Mesenchymal stem cell (in vitro differentiated cells and primary cell): ENCODE measurements around the gene CAMSAP2.

ENCODE experiments used
- DNase-seq: peaks from one replicate; pipeline ENCODE4 v3.0.0-alpha.2; 2013
- H2AFZ ChIP-seq: one replicate; pipeline ENCODE4 v1.6.1; 2013; ENCODE audit warnings: low read depth, mild to moderate bottlenecking, control low read depth, inconsistent platforms, low read length, moderate library complexity
- H2AK5ac ChIP-seq: 2 replicates; pipeline ENCODE4 v1.6.1; 2013; ENCODE audit warnings: low read length, moderate library complexity, mild to moderate bottlenecking, inconsistent platforms; ENCODE audit not compliant: severe bottlenecking
- H2BK120ac ChIP-seq: one replicate; pipeline ENCODE4 v1.6.1; 2013; ENCODE audit warnings: low read depth, mild to moderate bottlenecking, inconsistent platforms, low read length, moderate library complexity
- H2BK12ac ChIP-seq, 2 experiments: one replicate each; pipeline ENCODE4 v1.6.1; 2013; ENCODE audit warnings: inconsistent platforms in 2 of 2, low read length in 2 of 2, mild to moderate bottlenecking in 2 of 2, moderate library complexity in 2 of 2, control low read depth in 1 of 2
- H2BK15ac ChIP-seq: one replicate; pipeline ENCODE4 v1.6.1; 2013; ENCODE audit warnings: mild to moderate bottlenecking, low read depth, inconsistent platforms; ENCODE audit not compliant: poor library complexity, severe bottlenecking
- H2BK5ac ChIP-seq: 2 replicates; pipeline ENCODE4 v1.6.1; 2013; ENCODE audit warnings: low read depth, mild to moderate bottlenecking, low read length, control low read depth, inconsistent platforms; ENCODE audit not compliant: poor library complexity, severe bottlenecking
- H3K14ac ChIP-seq, 2 experiments: one replicate each; pipeline ENCODE4 v1.6.1; 2013; ENCODE audit warnings: inconsistent platforms in 2 of 2, low read length in 2 of 2, control low read depth in 1 of 2, mild to moderate bottlenecking in 1 of 2, moderate library complexity in 1 of 2
- H3K18ac ChIP-seq, 2 experiments: one replicate each; pipeline ENCODE4 v1.6.1; 2013; ENCODE audit warnings: inconsistent platforms in 2 of 2, low read length in 2 of 2, control low read depth in 1 of 2, low read depth in 1 of 2, mild to moderate bottlenecking in 1 of 2
- H3K23ac ChIP-seq, 2 experiments: one replicate each; pipeline ENCODE4 v1.6.1; 2013; ENCODE audit warnings: inconsistent platforms in 2 of 2, low read length in 2 of 2, mild to moderate bottlenecking in 2 of 2, moderate library complexity in 2 of 2, control low read depth in 1 of 2
- H3K27ac ChIP-seq: 2 replicates; pipeline ENCODE4 v1.5.1; 2013; ENCODE audit warnings: mild to moderate bottlenecking, moderate library complexity, low read length, control low read depth, inconsistent platforms; ENCODE audit not compliant: poor library complexity, severe bottlenecking
- H3K27me3 ChIP-seq, 2 experiments: 2 replicates each; pipeline versions ENCODE4 v1.6.1 to v1.7.0; 2013; ENCODE audit warnings: low read length in 2 of 2, mild to moderate bottlenecking in 2 of 2, moderate library complexity in 2 of 2, control low read depth in 1 of 2, inconsistent platforms in 1 of 2; ENCODE audit not compliant: control insufficient read depth in 1 of 2, insufficient read depth in 1 of 2
- H3K36me3 ChIP-seq, 2 experiments: 2 replicates each; pipeline versions ENCODE4 v1.6.1 to v1.7.0; 2013; ENCODE audit warnings: low read length in 2 of 2, control low read depth in 1 of 2, inconsistent platforms in 1 of 2, low read depth in 1 of 2, mild to moderate bottlenecking in 1 of 2; ENCODE audit not compliant: insufficient read depth in 2 of 2, control insufficient read depth in 1 of 2
- H3K4ac ChIP-seq, 2 experiments: one replicate each; pipeline ENCODE4 v1.6.1; 2013; ENCODE audit warnings: inconsistent platforms in 2 of 2, low read length in 2 of 2, mild to moderate bottlenecking in 2 of 2, moderate library complexity in 2 of 2, control low read depth in 1 of 2, low read depth in 1 of 2
- H3K4me1 ChIP-seq: 2 replicates; pipeline ENCODE4 v1.6.1; 2013; ENCODE audit warnings: low read depth, low read length, control low read depth; ENCODE audit not compliant: control insufficient read depth, insufficient read depth
- H3K4me2 ChIP-seq: 2 replicates; pipeline ENCODE4 v1.6.1; 2013; ENCODE audit warnings: low read length, mild to moderate bottlenecking, inconsistent platforms; ENCODE audit not compliant: poor library complexity, severe bottlenecking
- H3K4me3 ChIP-seq, 2 experiments: 2 replicates each; pipeline versions ENCODE4 v1.5.1 to v1.7.0; 2013; ENCODE audit warnings: low read length in 2 of 2, mild to moderate bottlenecking in 2 of 2, control low read depth in 1 of 2, low read depth in 1 of 2; ENCODE audit not compliant: insufficient read depth in 1 of 2
- H3K79me1 ChIP-seq: replicated peaks from 2 replicates; pipeline ENCODE4 v1.6.1; 2013; ENCODE audit warnings: mild to moderate bottlenecking, control low read depth, low read length, inconsistent platforms; ENCODE audit not compliant: poor library complexity, severe bottlenecking
- H3K9ac ChIP-seq: 2 replicates; pipeline ENCODE4 v1.7.0; 2013; ENCODE audit warnings: mild to moderate bottlenecking, low read length, moderate library complexity
- H3K9me3 ChIP-seq: 2 replicates; pipeline ENCODE4 v1.7.0; 2013; ENCODE audit warnings: mild to moderate bottlenecking, low read length; ENCODE audit not compliant: control insufficient read depth
- H4K8ac ChIP-seq: one replicate; pipeline ENCODE4 v1.6.1; 2013; ENCODE audit warnings: inconsistent platforms, mild to moderate bottlenecking, low read length, moderate library complexity
- H4K91ac ChIP-seq: one replicate; pipeline ENCODE4 v1.6.1; 2013; ENCODE audit warnings: mild to moderate bottlenecking, low read length, inconsistent platforms
- WGBS: methylation state at CpG from one replicate; pipeline ENCODE4 v1.1.7; 2013; ENCODE audit warnings: mixed read lengths; 5-methylcytosine and 5-hydroxymethylcytosine counted together

CAMSAP2 gene

GRCh38 chr1:200740571-200741208 is 2.0 kb downstream of the CAMSAP2 start:
- Histone ChIP-seq H3K9me3 (no peaks in the 10 kb centered on the region), H3K14ac (no peak overlapping the region), H2BK5ac (no peak overlapping the region), H4K8ac (no peak overlapping the region), H3K23ac (no peak overlapping the region), H3K27ac (no peak overlapping the region), H3K36me3 (no peaks in the 10 kb centered on the region), H3K4ac (no peak overlapping the region), H3K79me1 (no peaks in the 10 kb centered on the region), H3K27me3 (no peaks in the 10 kb centered on the region), H4K91ac (no peak overlapping the region), H2BK12ac (no peak overlapping the region), H3K9ac (peak overlapping the region; percentile 95), H2BK120ac (no peak overlapping the region), H2BK15ac (no peak overlapping the region), H3K4me2 (peak overlapping the region; percentile 41), H2AFZ (no peak overlapping the region), H3K4me1 (peaks cover 3% of the 10 kb centered on the region), H3K4me3 (peak overlapping the region in 1 of 2 experiments; percentile 94), H2AK5ac (no peak overlapping the region), H3K18ac (no peak overlapping the region)
- WGBS: 0% methylated on average over 1 of the region's 3 CpGs
- peak; percentile 12 for DNase-seq

GRCh38 chr1:200741551-200742207 is 3.0 kb downstream of the CAMSAP2 start:
- no peak overlapping the region for H2BK5ac ChIP-seq
- no peak for DNase-seq
- 45% methylated on average over 2 of the region's 3 CpGs for WGBS
- no peaks in the 10 kb centered on the region for H3K9me3 ChIP-seq
- H3K4ac ChIP-seq: no peak overlapping the region
- no peaks in the 10 kb centered on the region for H3K79me1 ChIP-seq
- no peak overlapping the region for H3K27ac ChIP-seq
- H3K14ac ChIP-seq: no peak overlapping the region
- H3K27me3 ChIP-seq: no peaks in the 10 kb centered on the region
- H4K91ac ChIP-seq: no peak overlapping the region
- H2BK15ac ChIP-seq: no peak overlapping the region
- peaks cover 3% of the 10 kb centered on the region for H3K4me1 ChIP-seq
- no peak overlapping the region for H2BK120ac ChIP-seq
- H3K4me2 ChIP-seq: peak overlapping the region; percentile 30
- peak overlapping the region in 1 of 2 experiments; percentile 94 for H3K4me3 ChIP-seq
- no peak overlapping the region for H2BK12ac ChIP-seq
- no peak overlapping the region for H3K18ac ChIP-seq
- H2AK5ac ChIP-seq: no peak overlapping the region
- peak overlapping the region; percentile 95 for H3K9ac ChIP-seq
- H2AFZ ChIP-seq: no peak overlapping the region
- H4K8ac ChIP-seq: no peak overlapping the region
- peaks cover 0 to under 1% of the 10 kb centered on the region in 2 experiments for H3K36me3 ChIP-seq
- H3K23ac ChIP-seq: no peak overlapping the region

GRCh38 chr1:200744143-200744542 is 5.5 kb downstream of the CAMSAP2 start:
- Histone ChIP-seq H2BK5ac (no peak overlapping the region), H2BK120ac (no peak overlapping the region), H3K9me3 (no peaks in the 10 kb centered on the region), H2BK15ac (no peak overlapping the region), H2AK5ac (no peak overlapping the region), H3K9ac (no peak overlapping the region), H4K8ac (no peak overlapping the region), H3K79me1 (peaks cover 6% of the 10 kb centered on the region), H3K14ac (no peak overlapping the region), H3K4ac (no peak overlapping the region), H3K36me3 (peaks cover 5% of the 10 kb centered on the region in 2 experiments), H3K4me3 (no peak overlapping the region), H3K23ac (no peak overlapping the region), H2AFZ (no peak overlapping the region), H4K91ac (no peak overlapping the region), H3K18ac (no peak overlapping the region), H3K27me3 (no peaks in the 10 kb centered on the region), H2BK12ac (no peak overlapping the region), H3K4me1 (peaks cover 2% of the 10 kb centered on the region), H3K4me2 (no peak overlapping the region), H3K27ac (no peak overlapping the region)
- no peak for DNase-seq
- 96% methylated on average over 1 of the region's 1 CpG for WGBS

- no peak overlapping the region for H3K4me3 ChIP-seq
- no peaks in the 10 kb centered on the region for H3K27me3 ChIP-seq
- no peak overlapping the region for H2BK12ac ChIP-seq
- no peak overlapping the region for H2AK5ac ChIP-seq
- H4K91ac ChIP-seq: no peak overlapping the region
- H3K4me1 ChIP-seq: peaks cover 2% of the 10 kb centered on the region
- H3K79me1 ChIP-seq: peaks cover 13% of the 10 kb centered on the region
- no peak overlapping the region for H2BK15ac ChIP-seq
- no peak overlapping the region for H3K18ac ChIP-seq
- H4K8ac ChIP-seq: peak overlapping the region; percentile 27
- peaks cover 8 to 15% of the 10 kb centered on the region in 2 experiments for H3K36me3 ChIP-seq
- H2BK5ac ChIP-seq: no peak overlapping the region
- H2BK120ac ChIP-seq: no peak overlapping the region
- no peak overlapping the region for H3K4ac ChIP-seq
- no peak overlapping the region for H3K14ac ChIP-seq
- no peak for DNase-seq
- H3K9ac ChIP-seq: no peak overlapping the region
- no peak overlapping the region for H3K4me2 ChIP-seq
- no peak overlapping the region for H3K27ac ChIP-seq
- H2AFZ ChIP-seq: no peak overlapping the region
- no peak overlapping the region for H3K23ac ChIP-seq
- no peaks in the 10 kb centered on the region for H3K9me3 ChIP-seq
Measured at GRCh38 chr1:200749090-200749489, 10.4 kb downstream of the CAMSAP2 start.
